CMK (cell line): ENCODE results near the gene UCHL5.
"Not testable (repeated sequence)": the region's sequence is repeated elsewhere in the genome, so short reads cannot be mapped to it uniquely, and the experiment has no call there.

Experiments used
- DNase-seq: peaks from one replicate; pipeline ENCODE4 v3.0.0-alpha.2; 2010; ENCODE audit warnings: low read depth

The UCHL5 gene

DNA sequence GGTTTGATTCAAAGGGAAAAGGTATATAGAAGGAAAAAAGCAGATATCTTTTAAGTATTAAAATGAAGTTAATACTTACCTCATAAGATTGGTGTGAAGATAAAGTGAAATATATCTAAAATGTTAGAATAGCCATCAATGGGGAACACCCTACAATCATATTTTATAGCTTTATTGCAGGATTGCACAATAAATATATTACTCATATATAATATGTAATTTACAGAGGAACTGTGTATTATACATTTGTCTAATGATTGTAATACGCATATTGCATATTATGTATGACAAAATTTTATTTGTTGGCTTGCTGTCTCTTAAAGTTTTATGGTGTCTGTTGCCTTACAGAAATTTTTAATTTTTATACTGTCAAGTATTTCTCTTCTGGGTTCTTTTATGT, 47.8 kb downstream of the UCHL5 start:
- no peak for DNase-seq

DNA sequence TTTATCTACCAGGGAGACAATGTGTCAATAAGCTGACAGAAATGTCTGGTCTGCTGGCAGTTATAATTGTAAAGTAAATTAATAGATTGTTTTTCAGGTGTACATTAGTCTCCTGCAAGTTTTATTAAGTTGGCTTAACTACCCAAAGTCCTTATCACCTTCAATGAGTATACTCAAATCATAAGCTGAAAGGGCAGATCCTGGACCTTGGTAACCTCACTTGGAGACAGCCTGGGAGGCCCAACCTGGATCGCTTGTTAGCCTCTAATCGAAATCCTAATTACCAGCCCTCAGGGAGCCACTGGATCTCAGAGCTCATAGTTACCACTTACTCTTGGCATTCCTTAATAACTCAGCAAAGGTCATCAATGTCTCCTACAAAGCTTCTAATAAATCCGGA, 49.7 kb downstream of the UCHL5 start:
- DNase-seq: no peak

DNA sequence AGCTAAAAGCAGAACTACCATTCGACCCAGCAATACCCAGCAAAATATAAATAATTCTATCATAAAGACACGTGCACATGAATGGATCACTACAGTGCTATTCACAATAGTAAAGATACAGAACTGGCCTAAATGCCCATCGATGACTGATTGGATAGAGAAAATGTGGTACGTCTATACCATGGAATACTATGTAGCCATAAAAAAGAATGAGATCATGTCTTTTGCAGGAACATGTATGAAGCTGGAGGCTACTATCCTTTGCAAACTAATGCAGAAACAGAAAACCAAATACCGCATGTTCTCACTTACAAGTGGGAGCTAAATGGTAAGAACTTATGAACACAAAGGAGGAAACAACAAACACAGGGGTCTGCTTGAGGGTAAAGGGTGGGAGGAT, 53.4 kb downstream of the UCHL5 start:
- no peak for DNase-seq

DNA sequence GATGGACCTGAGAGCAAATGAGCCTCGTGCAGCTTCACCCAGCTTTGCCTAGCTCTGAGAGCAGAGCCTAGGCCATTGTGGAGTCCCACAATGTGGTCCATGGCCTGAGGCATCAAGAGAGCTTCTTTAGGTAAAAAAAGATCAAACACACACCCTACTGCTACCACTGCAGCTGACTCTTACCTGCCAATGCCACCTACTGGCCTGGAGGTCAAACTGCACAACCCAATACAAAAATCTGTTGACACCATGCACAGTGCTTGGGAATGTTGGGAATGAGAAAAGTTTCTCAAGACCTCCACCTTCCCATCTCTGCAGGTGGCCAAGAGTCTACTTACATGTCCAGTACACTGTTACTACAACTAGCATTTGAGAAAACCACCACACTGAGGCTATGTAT, 60.6 kb downstream of the UCHL5 start:
- DNase-seq: no peak

DNA sequence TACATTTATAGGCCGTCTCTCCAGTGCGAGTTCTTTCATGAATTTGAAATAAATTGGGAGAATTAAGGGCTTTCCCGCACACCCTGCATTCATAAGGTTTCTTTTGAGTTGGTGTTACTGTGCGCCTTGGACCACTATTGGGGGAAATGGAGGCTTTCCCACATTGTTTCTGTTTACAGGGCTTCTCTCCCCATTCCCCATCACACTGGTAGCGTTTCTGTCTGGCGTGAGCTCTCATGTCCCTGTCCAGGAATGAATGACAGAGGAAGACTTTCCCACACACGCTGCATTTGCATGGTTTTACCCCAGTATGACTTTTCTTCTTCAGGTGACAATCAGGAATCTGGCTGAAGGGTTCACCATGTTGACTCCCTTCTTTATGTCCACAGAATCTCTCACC, 65.0 kb downstream of the UCHL5 start:
- DNase-seq: no peak

DNA sequence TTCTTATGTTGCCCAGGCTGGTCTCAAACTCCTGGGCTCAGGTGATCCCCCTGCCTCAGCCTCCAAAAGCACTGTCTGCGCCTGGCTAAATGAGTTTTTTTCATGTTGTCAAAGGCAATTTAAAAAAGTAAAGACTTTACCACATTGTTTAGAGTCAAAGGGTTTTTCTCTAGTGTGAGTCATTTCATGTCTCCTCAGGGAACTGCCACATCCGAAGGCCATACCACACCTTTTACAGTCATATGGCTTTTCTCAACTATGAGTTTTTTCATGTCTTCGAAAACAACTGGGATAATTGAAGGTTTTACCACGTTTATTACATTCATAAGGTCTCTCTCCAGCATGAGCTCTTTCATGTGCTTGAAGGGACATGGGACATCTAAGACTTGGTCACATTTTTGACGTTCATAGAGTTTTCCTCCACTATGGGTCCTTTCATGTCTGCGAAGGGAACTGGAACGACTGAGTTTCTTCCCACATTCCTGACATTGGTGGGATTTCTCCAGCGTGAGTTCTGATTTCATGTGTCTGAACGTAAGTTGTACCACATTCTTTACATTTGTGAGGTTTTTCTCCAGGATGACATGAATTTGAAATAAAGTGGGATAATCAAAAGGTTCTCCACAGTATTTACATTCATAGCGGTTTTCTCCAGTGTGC, 65.6 kb downstream of the UCHL5 start:
- DNase-seq: no peak

DNA sequence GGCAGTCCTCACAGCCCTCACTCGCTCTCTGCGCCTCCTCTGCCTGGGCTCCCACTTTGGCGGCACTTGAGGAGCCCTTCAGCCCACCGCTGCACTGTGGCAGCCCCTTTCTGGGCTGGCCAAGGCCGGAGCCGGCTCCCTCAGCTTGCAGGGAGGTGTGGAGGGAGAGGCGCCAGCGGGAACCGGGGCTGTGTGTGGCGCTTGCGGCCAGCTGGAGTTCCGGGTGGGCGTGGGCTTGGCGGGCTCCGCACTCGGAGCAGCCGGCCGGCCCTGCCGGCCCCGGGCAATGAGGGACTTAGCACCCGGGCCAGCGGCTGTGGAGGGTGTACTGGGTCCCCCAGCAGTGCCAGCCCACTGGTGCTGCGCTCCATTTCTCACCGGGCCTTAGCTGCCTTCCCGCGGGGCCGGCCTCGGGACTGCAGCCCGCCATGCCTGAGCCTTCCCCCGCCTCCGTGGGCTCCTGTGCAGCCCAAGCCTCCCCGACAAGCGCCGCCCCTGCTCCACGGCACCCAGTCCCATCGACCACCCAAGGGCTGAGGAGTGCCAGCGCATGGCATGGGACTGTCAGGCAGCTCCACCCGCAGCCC, 72.3 kb downstream of the UCHL5 start:
- not testable (repeated sequence) for DNase-seq

DNA sequence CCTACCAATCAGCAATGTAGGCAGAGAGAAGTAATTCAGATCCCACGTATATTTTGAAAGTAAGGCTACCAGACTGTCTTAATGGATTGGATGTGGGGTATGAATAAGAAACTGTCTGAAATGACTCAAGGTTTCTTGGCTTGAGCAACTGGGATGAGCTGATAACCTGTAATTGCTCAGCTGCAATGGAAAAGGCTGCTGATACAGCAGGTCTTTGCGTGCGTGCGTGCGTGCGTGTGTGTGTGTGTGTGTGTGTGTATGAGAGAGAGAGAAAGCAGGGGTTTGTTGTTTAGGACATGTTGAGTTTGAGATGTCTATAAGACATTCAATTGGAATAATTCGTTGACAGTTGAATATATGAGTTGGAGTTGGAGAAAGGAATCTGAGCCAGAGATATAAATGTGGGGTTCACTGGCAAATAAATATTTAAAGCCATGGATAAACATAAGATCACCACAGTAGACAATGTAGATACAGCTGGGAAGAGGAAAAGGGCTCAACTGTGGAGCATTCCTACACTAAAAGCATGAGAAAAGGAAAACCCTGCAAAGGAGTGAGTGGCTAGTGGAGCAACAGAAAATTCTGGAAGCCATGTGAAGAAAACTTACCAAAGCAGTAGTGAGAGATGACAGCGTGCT, 72.9 kb downstream of the UCHL5 start:
- DNase-seq: no peak

DNA sequence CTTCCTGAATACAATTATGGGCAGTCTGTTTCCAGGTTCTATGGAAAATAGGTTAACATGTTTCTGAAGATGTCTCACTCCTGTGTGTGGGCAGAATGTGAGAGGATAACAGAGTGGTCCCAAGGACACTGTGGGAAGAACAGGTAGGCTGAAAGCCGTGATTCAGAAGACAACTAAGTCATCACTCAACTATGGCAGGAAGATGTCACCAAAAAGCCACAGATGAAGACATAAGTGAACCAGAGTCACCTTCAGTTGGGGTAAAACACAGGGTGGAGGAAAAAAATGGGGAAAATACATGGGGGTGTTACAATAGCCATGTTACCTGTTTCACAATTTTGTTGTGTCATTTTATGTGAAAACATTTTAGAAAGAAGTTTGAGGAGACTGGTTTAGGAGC, 75.1 kb downstream of the UCHL5 start:
- DNase-seq: no peak

DNA sequence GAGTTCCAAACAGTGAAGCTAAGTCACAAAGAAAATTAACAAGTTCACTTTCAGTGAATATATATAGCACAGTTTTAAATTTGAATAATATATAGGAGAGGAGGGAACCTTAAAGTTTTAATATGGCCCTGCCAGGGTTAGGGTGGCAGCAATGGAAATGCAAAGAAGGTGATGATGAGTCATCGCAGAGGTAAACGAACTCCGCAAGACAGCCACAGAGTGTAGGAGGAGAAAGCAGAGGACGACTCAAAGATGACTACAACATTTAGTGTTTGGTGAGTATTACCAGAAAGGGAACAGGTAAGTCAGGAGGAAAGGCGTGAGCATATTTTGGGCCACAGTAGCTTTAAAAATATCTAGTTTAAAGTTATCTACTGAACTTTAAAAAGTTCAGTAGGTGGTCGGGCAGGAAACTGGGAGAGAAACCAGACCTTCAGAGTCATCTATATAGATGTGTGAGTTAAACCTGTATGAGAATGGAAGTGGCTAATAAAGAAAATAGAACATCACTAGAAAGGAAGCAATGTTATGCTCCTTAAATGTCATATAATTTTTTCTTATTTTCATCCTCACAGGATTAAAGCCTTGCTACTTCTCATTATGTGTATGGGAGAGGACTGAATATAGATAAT, 75.7 kb downstream of the UCHL5 start:
- DNase-seq: no peak

DNA sequence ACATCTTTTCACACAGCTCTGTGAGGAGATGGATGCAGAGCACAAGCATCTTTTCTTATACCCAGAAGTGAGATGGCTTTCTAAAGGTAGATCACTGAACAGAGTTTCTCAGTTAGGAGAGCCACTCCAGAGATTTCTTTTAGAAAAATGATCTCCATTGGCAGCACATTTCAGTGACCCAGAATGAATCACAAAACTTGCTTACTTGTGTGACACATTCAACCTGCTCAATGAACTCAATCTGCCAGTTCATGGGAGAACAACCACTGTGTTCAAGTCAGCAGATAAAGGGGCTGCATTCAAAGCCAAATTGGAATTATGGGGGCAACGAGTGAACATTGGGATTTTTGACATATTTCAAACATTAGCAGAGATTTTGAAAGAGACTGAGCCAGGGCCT, 78.3 kb downstream of the UCHL5 start:
- no peak for DNase-seq

DNA sequence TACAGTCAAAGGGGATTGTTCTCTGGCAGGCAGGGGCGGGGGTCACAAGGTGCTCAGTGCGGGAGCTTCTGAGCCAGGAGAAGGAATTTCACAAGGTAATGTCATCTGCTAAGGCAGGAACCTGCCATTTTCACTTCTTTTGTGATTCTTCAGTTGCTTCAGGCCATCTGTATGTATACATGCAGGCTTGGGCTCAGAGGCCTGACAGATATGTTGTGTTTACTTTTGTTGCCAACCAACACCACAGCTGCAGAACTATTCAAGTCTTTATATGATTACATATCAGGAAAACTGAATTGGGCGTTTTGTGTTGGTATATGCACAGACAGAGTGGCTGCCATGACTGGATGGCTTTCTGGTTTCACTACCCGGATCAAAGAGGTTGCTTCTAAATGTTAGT, 78.8 kb downstream of the UCHL5 start:
- DNase-seq: not testable (repeated sequence)

DNA sequence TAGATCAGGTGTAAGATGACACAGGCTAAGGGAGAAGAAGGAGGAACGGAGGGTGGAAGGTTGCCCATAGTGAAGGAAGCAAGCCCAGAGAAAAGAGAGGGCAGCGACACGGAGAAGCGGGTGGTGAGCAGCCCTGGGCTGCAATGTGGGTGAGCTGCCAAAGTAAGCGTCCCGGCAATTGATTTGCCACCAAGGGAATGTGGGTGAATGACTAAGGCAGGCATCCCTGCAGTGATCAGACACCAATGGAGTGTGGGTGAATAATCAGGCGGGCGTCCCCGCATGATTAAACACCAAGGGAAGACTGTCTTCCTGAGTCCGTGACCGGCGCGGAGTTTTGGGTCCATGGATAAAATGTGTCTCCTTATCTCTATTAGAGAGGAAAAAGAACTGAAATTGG, 79.6 kb downstream of the UCHL5 start:
- no peak for DNase-seq

DNA sequence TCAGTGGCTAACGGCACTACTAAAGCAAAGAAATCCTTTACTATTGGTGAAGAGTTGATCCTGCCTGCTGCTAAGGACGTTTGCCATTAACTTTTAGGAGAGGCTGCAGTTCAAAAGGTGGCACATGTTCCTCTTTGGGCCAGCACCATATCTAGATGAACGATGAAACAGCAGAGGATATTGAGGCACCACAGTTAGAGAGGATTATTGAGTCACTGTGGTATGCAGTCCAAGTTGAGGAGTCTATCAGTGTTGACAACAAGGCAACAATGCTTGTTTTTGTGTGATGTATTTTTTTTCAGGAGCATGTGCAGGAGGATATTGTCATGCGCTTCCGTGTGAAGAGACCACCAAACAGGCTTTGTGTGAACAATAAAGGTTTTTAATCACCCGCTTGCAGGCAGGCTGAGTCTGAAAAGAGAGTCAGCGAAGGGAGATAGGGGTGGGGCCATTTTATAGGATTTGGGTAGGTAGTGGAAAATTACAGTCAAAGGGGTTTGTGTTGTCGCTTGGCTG, 80.9 kb downstream of the UCHL5 start:
- DNase-seq: no peak

DNA sequence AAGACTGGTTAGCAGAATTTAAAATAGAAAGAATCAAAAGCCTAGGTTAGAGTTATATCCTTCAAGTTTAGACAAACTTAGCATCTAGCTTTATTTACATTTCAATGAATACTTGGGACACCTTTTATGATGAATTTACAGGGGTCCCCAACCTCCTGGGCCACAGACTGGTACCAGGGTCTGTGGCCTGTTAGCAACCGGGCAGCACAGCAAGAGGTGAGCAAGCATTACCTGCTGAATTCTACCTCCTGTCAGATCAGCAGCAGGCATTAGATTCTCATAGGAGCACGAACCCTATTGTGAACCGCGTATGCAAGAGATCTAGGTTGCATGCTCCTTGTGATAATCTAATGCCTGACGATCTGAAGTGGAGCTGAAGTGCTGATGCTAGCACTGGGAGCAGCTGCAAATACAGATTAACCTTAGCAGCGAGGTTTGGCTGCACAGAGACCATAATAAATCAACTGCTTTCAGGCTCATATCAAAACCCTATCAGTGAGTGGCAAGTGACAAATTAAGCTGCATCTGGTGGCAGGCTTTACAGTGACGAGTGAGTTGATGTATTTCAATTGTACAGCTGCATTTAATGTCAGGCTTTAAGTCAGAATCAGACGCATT, 82.0 kb downstream of the UCHL5 start:
- no peak for DNase-seq

DNA sequence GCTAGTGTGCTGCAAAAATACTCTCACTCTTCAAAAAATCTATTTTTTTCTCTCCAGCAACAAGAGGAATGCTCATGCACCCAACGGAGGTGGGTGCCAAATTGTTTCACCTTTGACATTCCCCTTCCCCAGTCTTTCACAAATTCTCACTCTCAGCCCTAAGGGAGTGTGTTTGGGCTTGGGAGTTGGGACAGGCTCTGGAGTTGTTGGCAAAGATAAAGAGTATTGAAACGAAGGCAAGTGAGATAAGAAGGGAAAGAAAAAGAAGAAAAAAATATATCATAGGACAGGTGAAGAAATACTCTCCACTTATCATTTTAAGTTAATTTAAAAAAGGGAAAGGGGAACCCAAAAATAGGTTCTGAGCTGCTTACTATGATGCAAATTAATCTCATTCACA, 82.6 kb downstream of the UCHL5 start:
- DNase-seq: no peak

DNA sequence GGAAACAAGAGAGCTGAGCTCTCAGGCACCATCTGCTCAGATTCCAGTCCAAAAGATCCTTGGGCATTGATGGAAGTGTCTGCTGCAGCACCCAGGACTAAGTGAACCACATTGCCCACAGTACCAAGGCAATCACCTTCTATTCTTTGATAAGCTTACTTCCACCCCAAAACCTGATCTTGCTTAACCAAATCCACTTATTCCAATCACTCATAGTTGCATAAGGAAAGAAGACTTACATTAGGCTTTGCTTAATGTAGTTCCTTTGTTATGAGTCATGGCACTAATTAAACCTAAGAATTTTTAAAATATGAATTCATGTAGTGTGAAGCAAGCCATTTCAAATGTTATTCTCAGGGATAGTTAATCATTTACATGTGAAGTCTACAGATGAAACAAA, 84.5 kb downstream of the UCHL5 start:
- no peak for DNase-seq

DNA sequence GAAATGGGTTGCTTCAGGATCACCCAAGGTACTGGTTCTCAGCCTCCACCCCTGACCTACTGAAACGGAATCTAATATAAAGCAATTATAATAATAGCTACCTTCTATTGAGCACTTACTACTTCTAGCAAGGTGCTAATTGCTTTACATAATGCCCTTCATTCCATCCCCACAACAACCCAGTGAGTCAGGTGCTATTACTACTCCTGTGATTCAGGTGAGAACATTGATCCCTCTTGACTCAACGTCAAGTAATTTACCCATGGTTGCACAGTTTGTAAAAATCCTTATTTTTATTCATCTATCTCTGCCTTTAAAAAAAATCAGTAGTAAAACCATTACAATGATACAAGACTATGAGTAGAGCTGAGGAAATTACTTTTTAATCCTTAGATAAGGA, 85.2 kb downstream of the UCHL5 start:
- DNase-seq: no peak

DNA sequence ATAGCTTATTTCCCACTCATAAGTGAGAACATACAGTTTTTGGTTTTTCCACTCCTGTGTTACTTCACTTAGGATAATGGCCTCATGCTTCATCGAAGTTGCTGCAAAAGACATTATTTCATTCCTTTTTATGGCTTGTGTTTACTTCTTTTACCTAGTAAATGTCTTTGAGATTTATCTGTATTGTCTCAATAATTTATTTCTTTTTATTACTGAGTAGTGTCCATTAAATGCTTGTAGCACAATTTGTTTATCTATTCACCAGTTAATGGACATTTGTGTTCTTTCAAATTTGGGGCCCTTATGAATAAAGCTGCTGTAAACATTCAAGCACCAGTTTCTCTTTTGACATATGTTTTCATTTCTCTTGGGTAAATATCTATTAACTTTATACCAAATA, 86.0 kb downstream of the UCHL5 start:
- DNase-seq: no peak

DNA sequence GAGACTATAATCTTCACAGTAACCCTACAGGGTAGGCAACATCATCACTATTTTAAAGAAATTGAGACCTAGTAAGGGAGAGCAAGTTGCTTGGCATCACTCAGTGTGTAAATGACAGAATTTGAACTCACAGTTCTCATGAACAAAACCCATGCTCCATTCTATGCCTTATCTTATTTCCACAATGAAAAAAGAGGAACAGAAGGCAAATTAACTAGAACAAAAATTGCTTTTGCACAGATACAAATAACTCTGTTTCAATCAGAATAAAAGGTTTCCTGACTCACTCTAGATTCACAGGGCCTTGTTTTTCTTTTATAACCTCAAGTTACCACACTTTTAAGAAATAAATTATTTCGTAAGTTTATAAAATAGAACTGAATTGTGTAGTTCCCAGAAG, 90.1 kb downstream of the UCHL5 start:
- no peak for DNase-seq

DNA sequence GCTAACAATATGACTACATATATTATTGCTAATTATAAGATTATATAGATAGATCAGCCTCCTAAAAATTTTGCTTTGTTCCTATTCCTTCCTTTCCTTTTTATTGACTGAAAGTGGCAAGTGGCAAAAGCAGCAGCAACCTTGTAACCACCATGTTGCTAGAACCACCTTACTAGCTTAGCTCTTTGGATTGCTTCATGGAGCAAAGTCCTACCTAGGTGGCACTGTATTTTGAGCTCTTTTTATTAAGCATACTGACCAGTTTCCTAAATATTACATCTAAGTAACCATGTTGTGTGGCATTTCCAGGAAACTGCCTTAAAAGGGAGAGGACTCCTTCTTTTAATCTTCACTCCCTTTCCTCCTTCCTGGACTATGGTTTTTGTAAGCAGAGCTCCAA, 90.8 kb downstream of the UCHL5 start:
- no peak for DNase-seq

DNA sequence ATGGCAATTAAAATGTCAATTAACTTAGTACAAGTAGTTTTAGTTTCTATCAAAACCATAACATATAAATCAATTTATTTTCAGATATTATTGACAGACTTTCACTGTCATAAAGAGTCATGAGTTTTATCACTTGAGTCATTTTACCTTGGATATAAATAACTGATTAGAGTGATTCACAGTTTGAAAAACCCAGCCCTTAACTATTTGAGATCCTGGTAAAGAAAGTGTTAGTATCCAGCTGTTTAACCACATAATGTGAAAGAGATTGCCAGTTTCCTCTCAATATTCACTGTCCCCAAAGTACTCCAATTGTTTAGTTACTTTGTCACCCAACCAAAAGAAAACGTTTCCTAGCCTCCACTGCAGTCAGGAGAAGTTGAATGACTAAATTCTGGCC, 91.3 kb downstream of the UCHL5 start:
- no peak for DNase-seq
